OCI-LY3 (cell line): ENCODE data around the gene GNAQ.

Experiments used
- EZH2phosphoT487 ChIP-seq: fragments of 200-600 bp; shearing (Covaris generic); IDR thresholded peaks from 2 replicates; pipeline ENCODE4 v1.6.1; 2018; ENCODE audit warnings: antibody characterized with exemption, mixed run types, low read depth
- TF ChIP-seq, protein P1 (sequence below): fragments of 200-600, 300-600 bp; sonication (generic); IDR thresholded peaks from 2 replicates; pipeline ENCODE4 v1.5.1; 2014; ENCODE audit warnings: antibody characterized with exemption, low read length, low read depth

- TF ChIP-seq, protein P1, sequence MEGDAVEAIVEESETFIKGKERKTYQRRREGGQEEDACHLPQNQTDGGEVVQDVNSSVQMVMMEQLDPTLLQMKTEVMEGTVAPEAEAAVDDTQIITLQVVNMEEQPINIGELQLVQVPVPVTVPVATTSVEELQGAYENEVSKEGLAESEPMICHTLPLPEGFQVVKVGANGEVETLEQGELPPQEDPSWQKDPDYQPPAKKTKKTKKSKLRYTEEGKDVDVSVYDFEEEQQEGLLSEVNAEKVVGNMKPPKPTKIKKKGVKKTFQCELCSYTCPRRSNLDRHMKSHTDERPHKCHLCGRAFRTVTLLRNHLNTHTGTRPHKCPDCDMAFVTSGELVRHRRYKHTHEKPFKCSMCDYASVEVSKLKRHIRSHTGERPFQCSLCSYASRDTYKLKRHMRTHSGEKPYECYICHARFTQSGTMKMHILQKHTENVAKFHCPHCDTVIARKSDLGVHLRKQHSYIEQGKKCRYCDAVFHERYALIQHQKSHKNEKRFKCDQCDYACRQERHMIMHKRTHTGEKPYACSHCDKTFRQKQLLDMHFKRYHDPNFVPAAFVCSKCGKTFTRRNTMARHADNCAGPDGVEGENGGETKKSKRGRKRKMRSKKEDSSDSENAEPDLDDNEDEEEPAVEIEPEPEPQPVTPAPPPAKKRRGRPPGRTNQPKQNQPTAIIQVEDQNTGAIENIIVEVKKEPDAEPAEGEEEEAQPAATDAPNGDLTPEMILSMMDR = no peak
- TF ChIP-seq EZH2phosphoT487 = no peak
Observed at GRCh38 chr9:77847626-77848025, 184.0 kb downstream of the GNAQ start.
